ENCODE results near the gene RLN3. TPM values are rescaled to one million over a fixed set of nuclear protein-coding genes. Genes with fewer than 3 reads are reported as not detected.

RLN3 gene
- total RNA-seq, 2 donors from 2014 or later, result not detected

GRCh38 chr19:14056069-14056666 lies 28.2 kb downstream of the RLN3 start:
- Mint-ChIP-seq H3K27me3 (ENCODE audit: low read depth) (peaks cover 34% of the 10 kb centered on the region), H3K36me3 (ENCODE audit: insufficient read depth in 2 of 2) (peaks cover 6 to 13% of the 10 kb centered on the region in 2 donors)
- ATAC-seq (replicated peaks in 1 of 2), result no peak

DNA sequence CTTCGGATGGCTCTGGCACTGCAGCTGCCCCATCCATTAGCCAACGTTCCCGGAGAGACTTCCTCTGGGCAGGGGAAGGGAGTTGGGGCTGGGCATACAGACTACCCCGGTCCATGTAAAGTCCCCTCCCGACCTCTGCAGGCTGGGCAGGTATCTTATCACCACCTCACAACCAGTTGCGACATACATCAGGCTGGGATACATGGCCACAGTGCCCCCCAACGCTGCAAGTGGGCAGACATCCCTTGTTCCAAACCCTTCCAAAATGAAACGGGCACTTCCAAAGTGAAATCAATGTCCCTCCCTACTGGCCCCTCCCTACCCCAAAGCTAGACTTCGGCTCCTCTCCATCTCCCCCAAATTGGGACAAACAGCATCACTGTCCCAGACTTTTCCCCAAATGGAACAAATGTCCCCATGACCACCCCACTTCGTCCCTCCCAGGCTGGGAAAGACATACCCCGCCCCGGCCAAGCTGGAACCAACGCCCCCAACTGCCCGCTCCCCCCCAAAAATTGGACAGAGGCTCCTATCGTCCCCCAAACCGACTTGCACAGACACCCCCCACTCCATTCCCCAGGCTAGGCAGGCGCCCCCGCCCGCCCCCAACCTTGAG lies 28.9 kb downstream of the RLN3 start:
- Mint-ChIP-seq H3K27me3 (ENCODE audit: low read depth) (peaks cover 34% of the 10 kb centered on the region), H3K4me3 (peak overlapping the region; percentile 45 to 59), H3K9me3 (no peaks in the 10 kb centered on the region), H3K4me1 (ENCODE audit: low read depth) (peaks cover 22% of the 10 kb centered on the region), H3K36me3 (ENCODE audit: insufficient read depth in 2 of 2) (peaks cover 6 to 9% of the 10 kb centered on the region in 2 donors), H3K27ac (no peak overlapping the region)
- DNase-seq (no peak), ATAC-seq (replicated peaks in 1 of 2) (no peak)

More at GRCh38 chr19:14056069-14056666, 28.2 kb downstream of the RLN3 start:
- Mint-ChIP-seq H3K27ac (no peak overlapping the region), H3K4me3 (no peak overlapping the region), H3K4me1 (ENCODE audit: low read depth) (peaks cover 22% of the 10 kb centered on the region), H3K9me3 (no peaks in the 10 kb centered on the region)
- no peak for DNase-seq

GRCh38 chr19:14058182-14059092 lies 30.5 kb downstream of the RLN3 start:
- Mint-ChIP-seq H3K27me3 (ENCODE audit: low read depth) (peaks cover 34% of the 10 kb centered on the region), H3K36me3 (ENCODE audit: insufficient read depth in 2 of 2) (no peaks in the 10 kb centered on the region), H3K4me1 (ENCODE audit: low read depth) (peaks cover 22% of the 10 kb centered on the region), H3K9me3 (no peaks in the 10 kb centered on the region), H3K4me3 (peak overlapping the region; percentile 85 to 86), H3K27ac (no peak overlapping the region)
- ATAC-seq (replicated peaks in 1 of 2) (no peak), DNase-seq (no peak)

DNA sequence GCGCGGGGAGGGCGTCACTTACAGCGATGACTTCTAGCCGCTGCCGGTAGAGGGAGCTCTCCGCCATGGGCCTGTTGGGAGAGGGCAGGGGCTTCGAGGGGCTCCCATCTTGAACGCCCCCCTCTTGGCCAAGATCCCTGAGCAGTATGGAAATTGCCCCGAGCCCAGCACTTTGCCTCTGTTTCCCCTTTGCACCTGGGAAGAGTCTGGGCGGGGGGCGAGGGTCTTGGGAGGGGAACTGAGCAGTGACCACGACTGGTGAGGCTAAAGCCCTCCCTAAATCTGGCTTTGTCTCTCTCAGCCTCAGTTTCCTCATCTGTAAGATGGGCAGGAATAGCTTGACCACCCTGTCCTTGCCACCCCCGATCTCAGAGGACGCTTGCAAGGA lies 31.1 kb downstream of the RLN3 start:
- ATAC-seq (replicated peaks in 1 of 2), result peak; percentile 45 to 59
- H3K36me3 Mint-ChIP-seq (ENCODE audit: insufficient read depth in 2 of 2), result no peaks in the 10 kb centered on the region
- H3K27ac Mint-ChIP-seq, result no peak overlapping the region
- DNase-seq, result peak; percentile 63 to 65
- peaks cover 22% of the 10 kb centered on the region for H3K4me1 Mint-ChIP-seq (ENCODE audit: low read depth)
- H3K4me3 Mint-ChIP-seq, result peak overlapping the region; percentile 85 to 86
- H3K27me3 Mint-ChIP-seq (ENCODE audit: low read depth), result peaks cover 34% of the 10 kb centered on the region
- no peaks in the 10 kb centered on the region for H3K9me3 Mint-ChIP-seq

DNA sequence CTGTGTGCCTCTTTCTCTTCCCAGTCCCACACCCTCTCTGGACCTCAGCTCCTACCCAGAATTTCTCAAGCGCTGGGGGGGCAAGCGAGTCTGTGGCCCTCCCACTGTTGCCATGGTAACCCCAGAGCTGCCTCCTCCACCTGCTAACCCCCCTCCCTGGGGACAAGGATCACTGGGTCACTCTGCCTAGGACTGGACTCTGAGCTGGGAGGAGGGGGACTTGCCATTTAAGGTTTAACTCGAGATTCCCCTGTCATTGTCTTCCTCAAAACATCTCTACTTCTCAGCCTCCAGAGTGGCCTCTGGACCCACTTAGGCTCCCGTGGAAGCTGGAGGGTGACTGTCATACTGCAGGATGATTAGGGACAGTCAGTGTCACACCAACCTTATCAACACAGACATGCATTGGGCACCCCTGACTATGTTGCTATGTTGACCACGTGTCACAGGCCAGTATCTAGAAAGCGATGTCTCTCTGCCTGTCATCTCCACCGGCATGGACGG lies 31.8 kb downstream of the RLN3 start:
- H3K4me1 Mint-ChIP-seq (ENCODE audit: low read depth), result peaks cover 22% of the 10 kb centered on the region
- no peaks in the 10 kb centered on the region for H3K36me3 Mint-ChIP-seq (ENCODE audit: insufficient read depth in 2 of 2)
- ATAC-seq (replicated peaks in 1 of 2) (no peak), DNase-seq (no peak)
- no peak overlapping the region for H3K27ac Mint-ChIP-seq
- H3K9me3 Mint-ChIP-seq, result no peaks in the 10 kb centered on the region
- H3K27me3 Mint-ChIP-seq (ENCODE audit: low read depth), result peaks cover 34% of the 10 kb centered on the region
- peak overlapping the region in 1 of 2 donors; percentile 26 for H3K4me3 Mint-ChIP-seq

- H3K4me1 Mint-ChIP-seq (ENCODE audit: low read depth), result peaks cover 22% of the 10 kb centered on the region
- ATAC-seq (replicated peaks in 1 of 2), result no peak
- H3K27ac Mint-ChIP-seq, result no peak overlapping the region
- no peak overlapping the region for H3K4me3 Mint-ChIP-seq
- no peaks in the 10 kb centered on the region for H3K9me3 Mint-ChIP-seq
- peaks cover 34% of the 10 kb centered on the region for H3K27me3 Mint-ChIP-seq (ENCODE audit: low read depth)
- DNase-seq, result no peak
- no peaks in the 10 kb centered on the region for H3K36me3 Mint-ChIP-seq (ENCODE audit: insufficient read depth in 2 of 2)
Measured at GRCh38 chr19:14061081-14061749, 33.3 kb downstream of the RLN3 start.

DNA sequence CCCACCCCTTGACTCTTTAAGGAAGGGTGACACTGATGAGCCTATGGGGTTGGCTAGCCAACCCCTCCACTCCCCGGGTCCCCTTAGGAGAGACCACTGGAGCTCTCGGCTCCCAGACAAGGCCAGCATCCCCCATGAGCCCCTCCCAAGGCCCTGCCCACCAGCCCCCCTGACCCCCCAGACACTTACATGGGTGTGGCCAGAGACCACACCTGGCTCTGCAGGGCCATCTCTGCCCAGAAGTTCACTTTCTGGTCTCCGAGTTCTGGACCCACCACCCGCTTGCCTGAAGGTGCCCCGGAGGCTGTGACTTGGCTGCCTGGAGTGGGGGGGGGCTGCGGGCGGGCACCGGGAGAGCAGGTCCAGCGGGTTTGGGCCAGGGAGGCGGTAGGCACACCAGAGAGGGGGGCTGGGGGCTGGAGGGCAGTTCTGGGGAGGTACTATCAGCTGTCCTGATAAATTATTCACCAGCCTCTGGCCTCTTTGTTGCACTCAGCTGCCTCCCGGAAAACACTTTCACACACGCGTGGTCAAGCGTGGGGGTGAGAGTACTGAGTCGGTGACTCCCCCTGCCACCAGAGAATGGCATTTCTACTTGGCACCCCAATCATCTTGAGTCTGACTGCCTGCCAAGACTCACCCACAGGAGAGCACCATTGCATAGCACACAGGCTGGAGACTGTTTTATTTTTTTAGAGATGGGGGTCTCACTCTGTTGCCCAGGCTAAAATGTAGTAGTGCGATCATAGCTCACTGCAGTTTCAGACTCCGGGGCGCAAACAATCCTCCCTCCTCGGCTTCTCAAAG lies 34.0 kb downstream of the RLN3 start, which contains the start of gene PALM3:
TSS of gene PALM3 (minus strand) at position 326 of the 807 bp plus-strand sequence. CDS start at position 230, 96 bp downstream.
- peaks cover 22% of the 10 kb centered on the region for H3K4me1 Mint-ChIP-seq (ENCODE audit: low read depth)
- no peaks in the 10 kb centered on the region for H3K36me3 Mint-ChIP-seq (ENCODE audit: insufficient read depth in 2 of 2)
- H3K27ac Mint-ChIP-seq, result no peak within 1 kb of the TSS
- H3K27me3 Mint-ChIP-seq (ENCODE audit: low read depth), result peaks cover 34% of the 10 kb centered on the region
- no peak for ATAC-seq (replicated peaks in 1 of 2)
- DNase-seq, result no peak
- no peaks in the 10 kb centered on the region for H3K9me3 Mint-ChIP-seq
- no peak within 1 kb of the TSS for H3K4me3 Mint-ChIP-seq

- peaks cover 34% of the 10 kb centered on the region for H3K27me3 Mint-ChIP-seq (ENCODE audit: low read depth)
- H3K4me3 Mint-ChIP-seq, result no peak overlapping the region
- DNase-seq (no peak), ATAC-seq (replicated peaks in 1 of 2) (no peak)
- peaks cover 22% of the 10 kb centered on the region for H3K4me1 Mint-ChIP-seq (ENCODE audit: low read depth)
- H3K27ac Mint-ChIP-seq, result no peak overlapping the region
- no peaks in the 10 kb centered on the region for H3K9me3 Mint-ChIP-seq
- H3K36me3 Mint-ChIP-seq (ENCODE audit: insufficient read depth in 2 of 2), result no peaks in the 10 kb centered on the region
Measured at GRCh38 chr19:14062558-14062855, 34.6 kb downstream of the RLN3 start.

- DNase-seq (no peak), ATAC-seq (replicated peaks in 1 of 2) (no peak)
- Mint-ChIP-seq H3K36me3 (ENCODE audit: insufficient read depth in 2 of 2) (no peaks in the 10 kb centered on the region), H3K4me3 (no peak overlapping the region), H3K9me3 (no peaks in the 10 kb centered on the region), H3K27ac (no peak overlapping the region), H3K4me1 (ENCODE audit: low read depth) (peaks cover 16% of the 10 kb centered on the region), H3K27me3 (ENCODE audit: low read depth) (peaks cover 28% of the 10 kb centered on the region)
Measured at GRCh38 chr19:14063105-14063504, 35.2 kb downstream of the RLN3 start.

DNA sequence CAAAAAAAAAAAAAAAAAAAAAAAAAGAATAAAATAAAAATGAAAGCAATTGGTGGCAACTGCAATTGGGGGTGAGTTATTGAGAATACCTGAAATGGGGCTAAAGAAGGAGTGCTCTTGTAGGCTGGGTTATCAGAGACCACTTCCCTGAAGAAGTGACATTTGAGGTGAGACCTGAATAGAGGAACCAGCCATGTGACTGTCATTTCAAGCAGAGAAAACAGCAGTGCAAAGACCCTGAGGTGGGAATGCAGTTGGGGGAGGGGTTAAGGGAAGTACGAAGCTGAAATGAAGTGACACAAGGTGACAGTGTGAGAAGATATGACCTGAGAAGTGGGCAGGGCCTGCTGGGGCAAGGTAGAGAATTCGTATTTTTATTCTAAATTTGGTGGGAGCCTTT lies 38.2 kb downstream of the RLN3 start:
- Mint-ChIP-seq H3K4me3 (no peak overlapping the region), H3K27ac (no peak overlapping the region), H3K36me3 (ENCODE audit: insufficient read depth in 2 of 2) (no peaks in the 10 kb centered on the region)

DNA sequence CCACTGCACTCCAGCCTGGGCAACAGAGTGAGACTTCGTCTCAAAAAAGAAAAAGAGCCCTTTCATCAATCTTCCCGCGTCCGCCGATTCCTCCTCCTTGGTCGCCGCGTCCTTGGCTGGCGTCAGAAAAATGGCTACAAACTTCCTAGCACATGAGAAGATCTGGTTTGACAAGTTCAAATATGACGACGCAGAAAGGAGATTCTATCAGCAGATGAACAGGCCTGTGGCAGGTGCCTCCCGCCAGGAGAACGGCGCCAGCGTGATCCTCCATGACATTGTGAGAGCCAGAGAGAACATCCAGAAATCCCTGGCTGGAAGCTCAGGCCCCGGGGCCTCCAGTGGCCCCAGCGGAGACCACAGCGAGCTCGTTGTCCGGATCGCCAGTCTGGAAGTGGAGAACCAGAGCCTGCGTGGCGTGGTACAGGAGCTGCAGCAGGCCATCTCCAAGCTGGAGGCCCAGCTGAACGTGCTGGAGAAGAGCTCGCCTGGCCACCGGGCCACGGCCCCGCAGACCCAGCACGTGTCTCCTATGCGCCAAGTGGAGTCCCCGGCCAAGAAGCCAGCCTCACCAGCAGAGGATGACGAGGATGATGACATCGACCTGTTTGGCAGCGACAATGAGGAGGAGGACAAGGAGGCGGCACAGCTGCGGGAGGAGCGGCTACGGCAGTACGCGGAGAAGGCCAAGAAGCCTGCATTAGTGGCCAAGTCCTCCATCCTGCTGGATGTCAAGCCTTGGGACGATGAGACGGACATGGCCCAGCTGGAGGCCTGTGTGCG lies 42.5 kb downstream of the RLN3 start:
- Mint-ChIP-seq H3K9me3 (no peaks in the 10 kb centered on the region), H3K27ac (no peak overlapping the region), H3K36me3 (ENCODE audit: insufficient read depth in 2 of 2) (peaks cover 0 to 4% of the 10 kb centered on the region in 2 donors), H3K4me1 (ENCODE audit: low read depth) (peaks cover 10% of the 10 kb centered on the region), H3K4me3 (peak overlapping the region; percentile 53 to 56), H3K27me3 (ENCODE audit: low read depth) (no peaks in the 10 kb centered on the region)
- ATAC-seq (replicated peaks in 1 of 2) (no peak), DNase-seq (no peak)

More for the DNA sequence above, 38.2 kb downstream of the RLN3 start:
- H3K9me3 Mint-ChIP-seq, result no peaks in the 10 kb centered on the region
- ATAC-seq (replicated peaks in 1 of 2) (peak in 1 of 2 donors; percentile 13), DNase-seq (no peak)
- H3K27me3 Mint-ChIP-seq (ENCODE audit: low read depth), result no peaks in the 10 kb centered on the region
- H3K4me1 Mint-ChIP-seq (ENCODE audit: low read depth), result no peaks in the 10 kb centered on the region

Data from activated T-cell treated with anti-CD3 and anti-CD28 coated beads, Interleukin-2, amount 50 U/mL, for 72 hours (primary cell).